Stimulated activated CD8-positive, alpha-beta memory T cell treated with anti-CD3 and anti-CD28 coated beads, Interleukin-12 subunit alpha, Interleukin-12 subunit beta, amount 100 ng/mL, for 24 hours (primary cell): ENCODE data around the gene DHX38.
A peak's percentile ranks its signal among the peaks of the same experiment; 100 is the strongest.
"Not testable (repeated sequence)": the region's sequence is repeated elsewhere in the genome, so short reads cannot be mapped to it uniquely, and the experiment has no call there.

Experiments
- DNase-seq: peaks from one replicate; pipeline ENCODE4 v3.0.0-alpha.2; 2020; ENCODE audit errors: extremely low read depth

The DHX38 gene

GRCh38 chr16:72093448-72094265 is at the start of gene DHX38, which contains the start of gene TXNL4B:
TSS of gene DHX38 (plus strand) at chr16:72093847. CDS start at chr16:72096158, 2,311 bp downstream.
TSS of gene TXNL4B (minus strand) at chr16:72093620. CDS start at chr16:72090749, 2,871 bp downstream.
- DNase-seq: peak; percentile 76

- no peak for DNase-seq
Measured at GRCh38 chr16:72044296-72044695, 49.4 kb upstream of the DHX38 start.

- DNase-seq: no peak
Measured at GRCh38 chr16:72044825-72045359, 48.8 kb upstream of the DHX38 start.

GRCh38 chr16:72049110-72049509 is 44.5 kb upstream of the DHX38 start:
- DNase-seq: no peak

GRCh38 chr16:72050769-72051464 is 42.7 kb upstream of the DHX38 start:
- DNase-seq: no peak

GRCh38 chr16:72051818-72052217 is 41.8 kb upstream of the DHX38 start:
- DNase-seq: no peak

GRCh38 chr16:72054254-72054847 is 39.3 kb upstream of the DHX38 start, which contains the start of gene HP:
TSS of gene HP (plus strand) at chr16:72054505. CDS start at chr16:72054653, 148 bp downstream.
- DNase-seq: not testable (repeated sequence)

GRCh38 chr16:72055911-72056310 is 37.7 kb upstream of the DHX38 start:
- no peak for DNase-seq

- DNase-seq: not testable (repeated sequence)
Measured at GRCh38 chr16:72057313-72057712, 36.3 kb upstream of the DHX38 start.

GRCh38 chr16:72059060-72059459 is 34.6 kb upstream of the DHX38 start:
- not testable (repeated sequence) for DNase-seq

- no peak for DNase-seq
Measured at GRCh38 chr16:72060405-72060804, 33.2 kb upstream of the DHX38 start.

- no peak for DNase-seq
Measured at GRCh38 chr16:72061564-72061963, 32.1 kb upstream of the DHX38 start.

- DNase-seq: no peak
Measured at GRCh38 chr16:72064361-72064894, 29.2 kb upstream of the DHX38 start.

GRCh38 chr16:72066747-72067146 is 26.9 kb upstream of the DHX38 start:
- no peak for DNase-seq

- no peak for DNase-seq
Measured at GRCh38 chr16:72068930-72069329, 24.7 kb upstream of the DHX38 start.

- no peak for DNase-seq
Measured at GRCh38 chr16:72072514-72073342, 20.9 kb upstream of the DHX38 start.

GRCh38 chr16:72073560-72074230 is 20.0 kb upstream of the DHX38 start:
- DNase-seq: no peak

- not testable (repeated sequence) for DNase-seq
Measured at GRCh38 chr16:72075067-72075466, 18.6 kb upstream of the DHX38 start.

GRCh38 chr16:72076991-72077706 is 16.5 kb upstream of the DHX38 start:
- not testable (repeated sequence) for DNase-seq
